NB4 (cell line): ENCODE results near the gene LAMA3.

Experiments
- DNase-seq: peaks from one replicate; pipeline ENCODE4 v3.0.0; 2010; ENCODE audit warnings: low read depth
- H3K4me3 ChIP-seq: one replicate; pipeline ENCODE4 v1.5.1; 2011; ENCODE audit warnings: mild to moderate bottlenecking, low read depth, low read length, moderate library complexity
- MYC ChIP-seq: IDR thresholded peaks from 2 replicates; pipeline ENCODE4 v1.6.1; 2011; ENCODE audit warnings: low read depth, low read length
- POLR2A ChIP-seq: IDR thresholded peaks from 2 replicates; pipeline ENCODE4 v1.6.1; 2011; ENCODE audit warnings: mild to moderate bottlenecking; ENCODE audit not compliant: insufficient read length; ENCODE audit errors: extremely low read depth
- TF ChIP-seq, protein P1 (sequence below): IDR thresholded peaks from 2 replicates; pipeline ENCODE4 v1.6.1; 2011; ENCODE audit warnings: low read depth, low read length
- TF ChIP-seq, protein P2 (sequence below): IDR thresholded peaks from one replicate; pipeline ENCODE4 v1.5.1; 2012; ENCODE audit warnings: low read depth, low read length

Gene LAMA3

DNA sequence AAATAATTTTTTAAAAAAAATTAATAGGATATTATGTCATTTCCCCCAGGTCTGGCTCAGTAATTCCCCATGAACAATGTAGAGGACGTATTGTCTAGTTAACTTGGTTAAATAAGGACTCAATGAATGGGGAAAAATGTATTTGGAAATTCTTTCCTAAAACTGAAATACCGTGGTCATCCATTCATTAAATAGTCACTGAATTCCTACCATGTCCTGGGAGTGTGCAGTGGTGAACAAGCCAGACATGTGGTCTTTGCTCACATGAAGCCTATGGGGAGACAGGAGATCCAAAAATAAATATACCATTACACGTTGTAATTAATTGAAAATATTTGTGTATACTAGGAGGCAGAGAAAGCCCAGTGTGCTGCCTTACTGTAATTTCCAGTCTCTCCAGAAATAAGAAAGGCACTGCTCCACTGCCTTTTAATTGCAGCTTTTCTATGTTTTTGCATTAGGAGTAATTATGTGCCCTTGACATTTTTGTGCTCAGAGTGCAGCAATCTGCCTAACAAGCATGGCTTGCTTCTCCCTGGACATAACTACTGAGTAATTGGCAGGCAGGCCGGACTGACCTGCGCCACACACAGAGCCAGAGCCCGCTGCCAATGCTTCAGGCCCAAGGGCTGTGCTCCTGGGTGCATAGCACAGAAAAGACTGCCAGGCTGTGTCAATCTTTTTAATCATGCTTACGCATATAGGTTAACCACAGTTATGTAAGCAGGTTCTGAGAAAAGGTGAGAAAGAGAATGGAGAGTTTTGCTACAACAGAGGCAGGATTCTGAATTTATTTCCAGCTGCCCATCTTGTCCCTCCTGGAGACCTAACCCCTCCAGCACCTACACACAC, 303.1 kb downstream of the LAMA3 start:
- H3K4me3 ChIP-seq: no peak overlapping the region
- TF ChIP-seq, protein P1, sequence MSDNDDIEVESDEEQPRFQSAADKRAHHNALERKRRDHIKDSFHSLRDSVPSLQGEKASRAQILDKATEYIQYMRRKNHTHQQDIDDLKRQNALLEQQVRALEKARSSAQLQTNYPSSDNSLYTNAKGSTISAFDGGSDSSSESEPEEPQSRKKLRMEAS: no peak
- TF ChIP-seq POLR2A (no peak), MYC (no peak)
- TF ChIP-seq, protein P2, sequence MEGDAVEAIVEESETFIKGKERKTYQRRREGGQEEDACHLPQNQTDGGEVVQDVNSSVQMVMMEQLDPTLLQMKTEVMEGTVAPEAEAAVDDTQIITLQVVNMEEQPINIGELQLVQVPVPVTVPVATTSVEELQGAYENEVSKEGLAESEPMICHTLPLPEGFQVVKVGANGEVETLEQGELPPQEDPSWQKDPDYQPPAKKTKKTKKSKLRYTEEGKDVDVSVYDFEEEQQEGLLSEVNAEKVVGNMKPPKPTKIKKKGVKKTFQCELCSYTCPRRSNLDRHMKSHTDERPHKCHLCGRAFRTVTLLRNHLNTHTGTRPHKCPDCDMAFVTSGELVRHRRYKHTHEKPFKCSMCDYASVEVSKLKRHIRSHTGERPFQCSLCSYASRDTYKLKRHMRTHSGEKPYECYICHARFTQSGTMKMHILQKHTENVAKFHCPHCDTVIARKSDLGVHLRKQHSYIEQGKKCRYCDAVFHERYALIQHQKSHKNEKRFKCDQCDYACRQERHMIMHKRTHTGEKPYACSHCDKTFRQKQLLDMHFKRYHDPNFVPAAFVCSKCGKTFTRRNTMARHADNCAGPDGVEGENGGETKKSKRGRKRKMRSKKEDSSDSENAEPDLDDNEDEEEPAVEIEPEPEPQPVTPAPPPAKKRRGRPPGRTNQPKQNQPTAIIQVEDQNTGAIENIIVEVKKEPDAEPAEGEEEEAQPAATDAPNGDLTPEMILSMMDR: no peak
- no peak for DNase-seq

DNA sequence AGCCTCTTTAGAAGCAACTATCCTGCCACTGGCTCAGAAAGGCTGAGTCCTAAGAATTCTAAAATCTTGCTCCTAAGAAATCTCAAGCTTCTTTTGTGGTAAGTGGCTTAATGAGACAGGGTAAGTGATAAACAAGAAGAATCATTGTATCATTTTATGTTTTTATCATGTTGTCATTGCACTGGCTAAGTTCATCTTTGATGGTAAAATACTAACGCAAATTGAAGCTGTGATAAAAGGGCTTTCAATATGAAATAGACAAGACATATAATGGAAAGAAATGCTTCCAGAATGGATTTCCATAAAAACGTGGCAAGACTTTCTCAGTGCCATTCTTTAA, 303.7 kb downstream of the LAMA3 start:
- TF ChIP-seq, protein P2: no peak
- TF ChIP-seq POLR2A (no peak), MYC (no peak)
- TF ChIP-seq, protein P1: no peak
- no peak for DNase-seq
- no peak overlapping the region for H3K4me3 ChIP-seq

DNA sequence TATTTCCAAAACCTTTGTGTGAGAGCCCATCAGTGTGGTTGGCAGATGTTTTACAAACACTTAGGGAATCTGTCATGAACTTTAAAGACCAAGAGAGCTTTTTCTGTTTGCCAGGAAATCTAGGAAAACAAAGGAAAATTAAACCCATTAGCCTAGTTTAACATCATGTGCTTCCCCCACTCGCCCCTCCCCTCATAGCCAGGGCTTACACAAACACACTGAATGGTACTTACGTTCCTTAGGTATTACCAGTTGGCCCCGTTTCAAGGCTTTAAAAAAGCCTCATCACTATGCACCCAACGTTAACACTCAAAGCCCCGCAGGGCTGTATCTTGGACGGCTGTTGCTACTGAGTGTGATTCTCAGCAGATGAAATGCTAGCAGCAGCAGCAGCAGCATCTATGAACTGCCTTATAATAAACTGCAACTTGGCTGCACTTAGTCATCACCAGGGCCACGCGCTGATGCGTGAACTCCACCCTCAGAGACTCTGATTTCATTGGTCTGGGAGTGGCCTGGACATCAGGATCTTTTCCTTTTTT, 305.2 kb downstream of the LAMA3 start:
- DNase-seq: no peak
- no peak overlapping the region for H3K4me3 ChIP-seq
- no peak for TF ChIP-seq MYC
- TF ChIP-seq POLR2A: no peak
- TF ChIP-seq, protein P1: no peak
- TF ChIP-seq, protein P2: no peak

DNA sequence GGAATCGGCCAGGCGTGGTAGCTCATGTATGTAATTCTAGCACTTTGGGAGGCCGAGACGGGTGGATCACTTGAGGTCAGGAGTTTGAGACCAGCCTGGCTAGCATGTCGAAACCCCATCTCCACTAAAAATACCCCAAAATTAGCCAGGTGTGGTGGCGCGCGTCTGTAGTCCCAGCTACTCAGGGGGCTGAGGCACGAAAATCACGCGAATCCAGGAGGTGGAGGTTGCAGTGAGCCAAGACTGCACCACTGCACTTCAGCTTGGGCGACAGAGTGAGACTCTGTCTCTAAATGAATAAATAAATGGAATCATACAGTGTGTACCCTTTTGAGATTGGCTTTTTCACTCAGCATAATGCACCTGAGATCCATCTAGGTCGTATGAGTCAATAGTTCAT, 305.9 kb downstream of the LAMA3 start:
- TF ChIP-seq, protein P1: no peak
- TF ChIP-seq POLR2A: no peak
- TF ChIP-seq MYC: no peak
- TF ChIP-seq, protein P2: no peak

DNA sequence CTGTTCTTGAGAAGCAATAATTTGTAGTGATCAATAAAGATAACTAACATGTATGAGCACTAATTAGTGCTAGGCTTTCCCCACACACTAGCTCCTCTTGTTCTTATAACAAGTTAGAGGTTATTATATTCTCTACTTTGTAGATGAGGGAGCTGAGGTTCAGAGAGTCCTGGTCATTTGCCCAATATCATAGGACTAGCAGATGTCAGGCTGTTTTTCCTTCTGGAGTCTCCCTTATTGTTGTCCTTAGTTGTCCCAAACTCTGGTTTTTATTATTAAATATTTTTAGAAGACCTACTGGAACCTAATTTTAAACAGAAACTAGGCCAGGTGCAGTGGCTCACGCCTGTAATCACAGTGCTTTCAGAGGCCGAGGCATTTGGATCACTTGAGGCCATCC, 308.8 kb downstream of the LAMA3 start:
- no peak overlapping the region for H3K4me3 ChIP-seq
- TF ChIP-seq POLR2A: no peak
- TF ChIP-seq MYC: no peak
- TF ChIP-seq, protein P1: no peak
- TF ChIP-seq, protein P2: no peak
- no peak for DNase-seq

More for the DNA sequence above, 305.9 kb downstream of the LAMA3 start:
- DNase-seq: no peak
- H3K4me3 ChIP-seq: no peak overlapping the region
